Measurements from ENCODE around the gene OARD1.

OARD1 gene

DNA sequence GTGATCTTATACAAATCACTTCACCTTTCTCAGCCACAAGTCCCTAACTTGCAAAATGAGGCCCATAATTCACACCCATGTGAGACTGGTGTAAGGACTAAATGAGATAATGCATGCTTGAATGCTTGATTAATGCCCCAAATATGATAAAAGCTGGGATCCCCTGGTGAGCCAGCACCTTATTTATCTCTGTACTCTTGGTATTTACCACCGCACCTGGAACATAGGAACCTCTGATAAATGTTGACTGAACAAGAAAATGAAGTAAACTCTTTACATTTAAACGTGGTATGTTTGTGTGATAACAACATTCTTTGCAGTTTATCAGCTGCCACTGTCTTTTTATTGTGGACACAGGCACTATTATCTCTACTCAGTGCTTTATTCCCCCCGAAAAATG lies 21.6 kb downstream of the OARD1 start:
- TF ChIP-seq, protein P1, sequence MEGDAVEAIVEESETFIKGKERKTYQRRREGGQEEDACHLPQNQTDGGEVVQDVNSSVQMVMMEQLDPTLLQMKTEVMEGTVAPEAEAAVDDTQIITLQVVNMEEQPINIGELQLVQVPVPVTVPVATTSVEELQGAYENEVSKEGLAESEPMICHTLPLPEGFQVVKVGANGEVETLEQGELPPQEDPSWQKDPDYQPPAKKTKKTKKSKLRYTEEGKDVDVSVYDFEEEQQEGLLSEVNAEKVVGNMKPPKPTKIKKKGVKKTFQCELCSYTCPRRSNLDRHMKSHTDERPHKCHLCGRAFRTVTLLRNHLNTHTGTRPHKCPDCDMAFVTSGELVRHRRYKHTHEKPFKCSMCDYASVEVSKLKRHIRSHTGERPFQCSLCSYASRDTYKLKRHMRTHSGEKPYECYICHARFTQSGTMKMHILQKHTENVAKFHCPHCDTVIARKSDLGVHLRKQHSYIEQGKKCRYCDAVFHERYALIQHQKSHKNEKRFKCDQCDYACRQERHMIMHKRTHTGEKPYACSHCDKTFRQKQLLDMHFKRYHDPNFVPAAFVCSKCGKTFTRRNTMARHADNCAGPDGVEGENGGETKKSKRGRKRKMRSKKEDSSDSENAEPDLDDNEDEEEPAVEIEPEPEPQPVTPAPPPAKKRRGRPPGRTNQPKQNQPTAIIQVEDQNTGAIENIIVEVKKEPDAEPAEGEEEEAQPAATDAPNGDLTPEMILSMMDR (IDR thresholded peaks at IDR 0.05; ENCODE audit: low read depth, low read length, missing control alignments) = no peak
- H3K4me3 ChIP-seq (replicated peaks; ENCODE audit: low read depth, low read length) = no peak overlapping the region
- no peak for DNase-seq (ENCODE audit: extremely low read depth, low read depth)

DNA sequence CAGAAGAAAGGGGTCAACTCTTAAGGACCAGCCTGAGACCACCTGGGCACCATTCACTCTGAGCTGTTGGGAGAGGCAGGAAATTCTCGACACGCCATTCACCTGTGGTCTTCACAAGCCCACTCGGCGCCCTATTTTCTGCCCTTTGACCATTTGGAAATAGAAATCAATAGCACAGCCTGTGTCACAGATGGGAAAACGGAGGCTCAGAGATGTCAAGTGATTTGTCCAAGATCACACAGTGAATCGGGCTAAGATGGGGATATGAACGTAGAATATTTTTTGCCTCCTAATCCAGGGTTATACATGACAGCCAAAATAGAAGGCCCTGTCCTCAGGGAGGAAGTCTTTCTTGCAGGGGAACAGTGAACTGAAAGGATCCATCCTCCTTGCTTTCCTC lies 22.2 kb downstream of the OARD1 start:
- TF ChIP-seq, protein P1 (IDR thresholded peaks at IDR 0.05; ENCODE audit: low read depth, low read length, missing control alignments) = no peak
- DNase-seq (ENCODE audit: extremely low read depth, low read depth) = no peak

DNA sequence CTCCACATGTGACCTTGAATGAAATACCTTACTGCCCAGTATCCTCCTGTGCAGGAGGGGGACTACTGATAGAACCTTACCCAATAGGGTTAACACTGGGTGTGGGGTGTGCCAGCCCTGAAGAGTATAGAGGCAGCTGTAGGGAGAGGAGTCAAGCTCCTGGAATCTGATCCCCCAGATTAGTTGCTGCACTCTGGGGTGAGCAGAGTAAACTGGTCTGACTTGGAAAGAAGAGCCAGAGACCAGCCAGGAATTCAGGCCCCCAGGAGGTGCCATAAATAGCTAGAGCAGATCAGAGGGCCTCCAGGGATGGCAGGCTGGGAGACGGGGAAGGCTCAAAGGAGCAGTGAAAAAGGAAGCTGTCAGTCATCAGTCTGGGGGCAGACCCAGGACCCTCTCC lies 22.6 kb downstream of the OARD1 start:
- TF ChIP-seq, protein P1 (IDR thresholded peaks at IDR 0.05; ENCODE audit: low read depth, low read length, missing control alignments) = no peak
- DNase-seq (ENCODE audit: extremely low read depth, low read depth) = no peak
- no peak overlapping the region for H3K4me3 ChIP-seq (replicated peaks; ENCODE audit: low read depth, low read length)

More for the DNA sequence above, 22.2 kb downstream of the OARD1 start:
- no peak overlapping the region for H3K4me3 ChIP-seq (replicated peaks; ENCODE audit: low read depth, low read length)

DNA sequence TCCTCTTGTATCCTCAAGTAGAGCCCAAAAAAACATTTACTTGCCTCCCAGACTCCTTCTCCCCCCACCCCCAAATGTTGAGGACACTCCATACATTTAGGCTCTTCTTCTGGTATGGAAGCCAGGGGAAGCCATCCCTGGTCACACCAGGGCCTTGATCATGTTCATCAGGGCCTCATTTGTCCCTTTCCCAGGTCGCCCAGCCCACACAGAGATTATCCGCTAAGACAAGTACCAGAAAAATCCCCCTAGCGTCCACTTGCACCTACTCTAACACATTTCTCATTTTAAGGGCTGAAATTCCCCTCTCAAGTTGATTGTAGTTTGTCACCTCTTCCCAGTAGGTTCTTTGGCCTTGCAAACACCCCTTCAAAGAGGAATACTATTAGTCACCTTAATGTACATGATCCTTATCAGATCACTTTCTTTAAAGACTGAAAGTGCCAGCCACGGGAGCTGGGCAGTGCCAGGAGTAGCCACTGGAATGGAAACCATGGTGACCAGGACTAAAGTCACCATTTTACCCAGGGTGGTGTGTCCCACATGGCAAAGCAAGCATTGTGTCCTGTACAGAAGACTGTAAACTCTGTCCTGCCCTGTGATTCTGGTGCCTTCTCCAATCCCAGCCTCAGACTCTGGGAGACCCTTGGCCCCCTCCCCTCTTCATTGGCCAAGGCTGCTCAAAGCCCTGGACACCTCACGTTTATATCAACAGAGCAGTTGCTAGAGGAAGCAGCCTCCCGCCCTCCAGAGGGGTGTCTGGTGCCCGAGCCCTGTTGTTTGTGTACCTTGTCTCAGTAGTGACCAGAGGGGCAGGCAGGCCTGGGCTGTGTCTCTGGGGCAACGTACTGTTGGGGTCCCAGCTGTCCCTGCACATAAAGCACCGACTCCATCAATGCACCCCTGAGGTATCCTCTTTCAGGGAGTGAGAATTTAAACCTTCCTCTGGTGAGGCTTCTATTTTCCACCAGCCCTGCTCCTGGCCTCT lies 24.1 kb downstream of the OARD1 start:
- TF ChIP-seq, protein P1 (IDR thresholded peaks at IDR 0.05; ENCODE audit: low read depth, low read length, missing control alignments) = no peak
- H3K4me3 ChIP-seq (replicated peaks; ENCODE audit: low read depth, low read length) = no peak overlapping the region
- DNase-seq (ENCODE audit: extremely low read depth, low read depth) = no peak

DNA sequence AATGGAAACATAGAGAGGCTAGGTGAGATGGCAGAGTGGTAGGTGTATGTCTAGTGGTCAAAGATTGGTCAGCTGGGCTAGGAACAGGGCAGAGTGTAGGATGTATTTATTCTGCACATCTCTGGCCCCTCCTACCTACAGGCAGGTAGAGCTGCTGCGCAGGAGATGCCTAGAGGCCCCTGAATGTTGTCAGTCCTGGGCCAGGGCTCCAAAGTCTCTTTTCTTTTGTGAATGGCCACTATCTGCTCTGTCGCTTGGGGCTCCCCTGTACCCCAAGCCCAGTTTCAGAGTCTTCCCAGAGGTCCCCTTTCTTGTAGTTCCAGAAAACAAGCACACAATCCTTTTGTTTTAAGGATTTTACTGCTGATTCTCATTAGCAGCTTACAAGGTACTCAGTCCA lies 24.9 kb downstream of the OARD1 start:
- DNase-seq (ENCODE audit: extremely low read depth, low read depth) = no peak
- TF ChIP-seq, protein P1 (IDR thresholded peaks at IDR 0.05; ENCODE audit: low read depth, low read length, missing control alignments) = no peak
- no peak overlapping the region for H3K4me3 ChIP-seq (replicated peaks; ENCODE audit: low read depth, low read length)

DNA sequence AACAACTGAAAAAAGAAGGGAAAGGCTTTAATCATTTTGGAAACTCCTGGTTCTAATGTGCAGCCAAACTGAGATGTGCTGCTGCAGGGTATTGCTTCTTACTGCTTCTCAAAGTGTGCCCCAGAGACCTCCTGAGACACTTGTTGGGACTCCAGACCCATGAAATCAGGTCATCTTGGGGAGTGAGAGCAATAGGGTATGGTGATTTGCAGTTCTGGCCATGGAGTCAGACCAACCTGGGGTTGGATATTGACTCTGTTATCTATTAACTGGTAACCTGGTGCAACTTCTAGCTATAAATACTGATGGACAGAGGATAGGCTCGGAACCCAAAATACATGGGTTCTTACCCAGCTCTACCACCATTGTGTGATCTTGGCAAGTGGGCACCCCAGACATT lies 26.1 kb downstream of the OARD1 start:
- TF ChIP-seq, protein P1 (IDR thresholded peaks at IDR 0.05; ENCODE audit: low read depth, low read length, missing control alignments) = no peak
- no peak overlapping the region for H3K4me3 ChIP-seq (replicated peaks; ENCODE audit: low read depth, low read length)
- DNase-seq (ENCODE audit: extremely low read depth, low read depth) = no peak

Data from HFF-Myc (cell line).